ENCODE measurements around the gene OSBPL2.

OSBPL2 gene

GRCh38 chr20:62237801-62238568, at the start of gene OSBPL2:
Gene OSBPL2 (plus strand): TSS chr20:62238521. CDS start chr20:62256185, 17,664 bp downstream.
- peak within 1 kb of the TSS; percentile 73 to 75 for H3K9ac ChIP-seq (ENCODE audit: low read length in 2 of 2)
- peaks cover 22% of the 10 kb centered on the region for H3K4me1 ChIP-seq (ENCODE audit: control insufficient read depth, insufficient read depth, low read length)
- peaks cover 5 to 10% of the 10 kb centered on the region in 2 donors for H3K27me3 ChIP-seq (ENCODE audit: control insufficient read depth in 1 of 2, insufficient read depth in 2 of 2, low read length in 2 of 2)
- peak within 1 kb of the TSS; percentile 71 to 85 for H3K4me3 ChIP-seq (ENCODE audit: low read length in 2 of 2)
- peak within 1 kb of the TSS; percentile 37 for H3K27ac ChIP-seq (ENCODE audit: low read length)
- peaks cover 0 to 4% of the 10 kb centered on the region in 2 donors for H3K36me3 ChIP-seq (ENCODE audit: control insufficient read depth in 2 of 2, insufficient read depth in 2 of 2, low read length in 2 of 2)
- H3K9me3 ChIP-seq (ENCODE audit: control insufficient read depth in 2 of 2, low read length in 2 of 2) = no peaks in the 10 kb centered on the region

- Histone ChIP-seq H3K4me3 (ENCODE audit: low read length in 2 of 2) (no peak overlapping the region), H3K9ac (ENCODE audit: low read length in 2 of 2) (no peak overlapping the region), H3K27ac (ENCODE audit: low read length) (no peak overlapping the region), H3K36me3 (ENCODE audit: control insufficient read depth in 2 of 2, insufficient read depth in 2 of 2, low read length in 2 of 2) (peaks cover 7 to 12% of the 10 kb centered on the region in 2 donors), H3K27me3 (ENCODE audit: control insufficient read depth in 1 of 2, insufficient read depth in 2 of 2, low read length in 2 of 2) (no peaks in the 10 kb centered on the region), H3K9me3 (ENCODE audit: control insufficient read depth in 2 of 2, low read length in 2 of 2) (no peaks in the 10 kb centered on the region), H3K4me1 (ENCODE audit: control insufficient read depth, insufficient read depth, low read length) (no peaks in the 10 kb centered on the region)
Observed at GRCh38 chr20:62190639-62191411, 47.5 kb upstream of the OSBPL2 start.

DNA sequence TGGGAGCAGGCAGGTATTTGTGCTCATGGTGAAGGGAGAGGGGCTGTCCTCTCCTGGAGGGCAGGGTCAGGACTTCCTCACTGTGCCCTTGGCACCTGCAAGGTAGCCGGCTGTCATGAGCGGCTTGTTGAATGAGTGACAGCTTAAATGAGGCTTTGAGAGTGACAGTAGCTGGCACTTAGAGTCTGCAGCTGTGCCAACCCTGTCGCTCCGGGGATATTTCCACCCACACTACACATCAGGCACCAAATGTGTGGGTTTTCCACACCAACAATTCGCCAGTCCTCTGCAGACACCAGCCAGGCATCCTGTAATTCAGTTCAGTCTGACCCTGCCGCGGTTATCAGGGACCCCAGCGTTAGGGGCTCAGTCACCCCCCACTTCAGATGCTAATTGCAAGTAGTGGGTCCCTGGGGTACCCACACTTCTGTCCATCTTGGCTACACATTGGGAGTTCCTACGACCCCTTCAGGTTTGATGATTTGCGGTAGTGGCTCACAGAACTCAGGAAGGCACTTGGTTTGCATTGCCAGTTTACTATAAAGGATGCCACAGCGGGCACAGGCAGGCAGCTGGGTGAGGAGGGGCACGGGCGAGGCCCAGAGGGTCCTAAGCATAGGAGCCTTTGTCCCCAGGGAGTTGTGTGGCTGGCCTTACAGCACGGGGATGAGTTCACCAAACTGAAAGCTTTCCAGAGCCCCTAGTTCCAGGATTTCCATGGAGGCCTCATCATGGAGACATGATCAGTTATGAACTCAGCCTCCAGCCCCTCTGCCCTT, 46.4 kb upstream of the OSBPL2 start:
- H3K4me3 ChIP-seq (ENCODE audit: low read length in 2 of 2) = no peak overlapping the region
- no peaks in the 10 kb centered on the region for H3K9me3 ChIP-seq (ENCODE audit: control insufficient read depth in 2 of 2, low read length in 2 of 2)
- no peak overlapping the region for H3K27ac ChIP-seq (ENCODE audit: low read length)
- H3K27me3 ChIP-seq (ENCODE audit: control insufficient read depth in 1 of 2, insufficient read depth in 2 of 2, low read length in 2 of 2) = no peaks in the 10 kb centered on the region
- H3K4me1 ChIP-seq (ENCODE audit: control insufficient read depth, insufficient read depth, low read length) = no peaks in the 10 kb centered on the region
- no peak overlapping the region for H3K9ac ChIP-seq (ENCODE audit: low read length in 2 of 2)
- peaks cover 7 to 12% of the 10 kb centered on the region in 2 donors for H3K36me3 ChIP-seq (ENCODE audit: control insufficient read depth in 2 of 2, insufficient read depth in 2 of 2, low read length in 2 of 2)

GRCh38 chr20:62192635-62193034, 45.7 kb upstream of the OSBPL2 start:
- H3K4me1 ChIP-seq (ENCODE audit: control insufficient read depth, insufficient read depth, low read length) = no peaks in the 10 kb centered on the region
- H3K9ac ChIP-seq (ENCODE audit: low read length in 2 of 2) = no peak overlapping the region
- H3K36me3 ChIP-seq (ENCODE audit: control insufficient read depth in 2 of 2, insufficient read depth in 2 of 2, low read length in 2 of 2) = peaks cover 10 to 16% of the 10 kb centered on the region in 2 donors
- H3K27me3 ChIP-seq (ENCODE audit: control insufficient read depth in 1 of 2, insufficient read depth in 2 of 2, low read length in 2 of 2) = no peaks in the 10 kb centered on the region
- H3K27ac ChIP-seq (ENCODE audit: low read length) = no peak overlapping the region
- H3K9me3 ChIP-seq (ENCODE audit: control insufficient read depth in 2 of 2, low read length in 2 of 2) = no peaks in the 10 kb centered on the region
- no peak overlapping the region for H3K4me3 ChIP-seq (ENCODE audit: low read length in 2 of 2)

DNA sequence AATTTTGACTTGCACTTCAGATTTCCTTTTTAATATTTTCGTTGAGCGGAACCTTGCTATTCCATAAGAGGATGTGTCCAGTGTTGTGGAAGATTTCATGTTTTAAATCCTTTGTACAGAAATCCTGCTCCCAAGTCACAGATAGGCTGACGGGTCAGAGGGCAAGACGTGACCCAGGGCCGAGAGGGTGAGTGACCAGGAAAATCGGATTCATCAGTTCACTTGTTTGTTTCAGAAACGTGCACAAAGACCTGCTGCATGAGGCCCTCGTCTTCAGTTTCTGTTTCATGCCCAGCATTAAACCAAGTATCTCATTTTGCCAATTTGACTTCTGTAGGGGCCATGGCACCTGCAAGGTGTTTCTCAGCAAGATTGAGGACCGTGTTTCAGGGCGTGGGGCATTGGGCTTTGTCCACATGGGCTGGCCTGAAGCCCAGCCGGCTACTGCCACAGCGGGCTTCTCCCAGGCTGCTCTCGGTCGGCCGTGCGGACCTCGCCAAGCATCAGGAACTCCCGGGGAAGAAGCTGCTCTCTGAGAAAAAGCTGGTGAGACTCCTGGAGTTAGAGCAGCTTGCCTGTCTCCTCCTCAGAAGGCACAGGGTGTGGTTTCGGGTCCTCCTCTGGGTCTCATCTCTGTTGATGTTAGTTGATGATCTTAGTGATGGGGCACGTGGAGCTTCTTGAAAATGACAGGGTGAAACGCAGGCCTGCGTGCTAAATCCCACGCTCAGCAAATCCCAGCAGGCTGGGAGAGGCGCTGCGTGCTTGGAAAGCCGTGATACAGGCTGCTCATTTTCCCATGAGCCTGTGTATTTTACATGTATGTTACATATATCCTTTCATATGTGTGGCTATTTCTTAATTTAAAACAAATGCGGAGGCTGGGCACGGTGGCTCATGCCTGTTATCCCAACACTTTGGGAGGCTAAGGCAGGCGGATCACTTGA, 45.0 kb upstream of the OSBPL2 start:
- Histone ChIP-seq H3K27me3 (ENCODE audit: control insufficient read depth in 1 of 2, insufficient read depth in 2 of 2, low read length in 2 of 2) (no peaks in the 10 kb centered on the region), H3K4me1 (ENCODE audit: control insufficient read depth, insufficient read depth, low read length) (no peaks in the 10 kb centered on the region), H3K9ac (ENCODE audit: low read length in 2 of 2) (no peak overlapping the region), H3K27ac (ENCODE audit: low read length) (no peak overlapping the region), H3K36me3 (ENCODE audit: control insufficient read depth in 2 of 2, insufficient read depth in 2 of 2, low read length in 2 of 2) (peaks cover 17 to 23% of the 10 kb centered on the region in 2 donors), H3K9me3 (ENCODE audit: control insufficient read depth in 2 of 2, low read length in 2 of 2) (no peaks in the 10 kb centered on the region), H3K4me3 (ENCODE audit: low read length in 2 of 2) (no peak overlapping the region)

- H3K4me3 ChIP-seq (ENCODE audit: low read length in 2 of 2) = no peak overlapping the region
- H3K9me3 ChIP-seq (ENCODE audit: control insufficient read depth in 2 of 2, low read length in 2 of 2) = no peaks in the 10 kb centered on the region
- peaks cover 26 to 34% of the 10 kb centered on the region in 2 donors for H3K36me3 ChIP-seq (ENCODE audit: control insufficient read depth in 2 of 2, insufficient read depth in 2 of 2, low read length in 2 of 2)
- no peak overlapping the region for H3K9ac ChIP-seq (ENCODE audit: low read length in 2 of 2)
- no peaks in the 10 kb centered on the region for H3K27me3 ChIP-seq (ENCODE audit: control insufficient read depth in 1 of 2, insufficient read depth in 2 of 2, low read length in 2 of 2)
- no peak overlapping the region for H3K27ac ChIP-seq (ENCODE audit: low read length)
- no peaks in the 10 kb centered on the region for H3K4me1 ChIP-seq (ENCODE audit: control insufficient read depth, insufficient read depth, low read length)
Observed at GRCh38 chr20:62195075-62195405, 43.3 kb upstream of the OSBPL2 start.

GRCh38 chr20:62195736-62196135, 42.6 kb upstream of the OSBPL2 start:
- Histone ChIP-seq H3K27me3 (ENCODE audit: control insufficient read depth in 1 of 2, insufficient read depth in 2 of 2, low read length in 2 of 2) (no peaks in the 10 kb centered on the region), H3K4me3 (ENCODE audit: low read length in 2 of 2) (no peak overlapping the region), H3K4me1 (ENCODE audit: control insufficient read depth, insufficient read depth, low read length) (no peaks in the 10 kb centered on the region), H3K9ac (ENCODE audit: low read length in 2 of 2) (no peak overlapping the region), H3K27ac (ENCODE audit: low read length) (no peak overlapping the region), H3K36me3 (ENCODE audit: control insufficient read depth in 2 of 2, insufficient read depth in 2 of 2, low read length in 2 of 2) (peaks cover 33 to 41% of the 10 kb centered on the region in 2 donors), H3K9me3 (ENCODE audit: control insufficient read depth in 2 of 2, low read length in 2 of 2) (no peaks in the 10 kb centered on the region)

GRCh38 chr20:62196286-62196685, 42.0 kb upstream of the OSBPL2 start:
- Histone ChIP-seq H3K27ac (ENCODE audit: low read length) (no peak overlapping the region), H3K9me3 (ENCODE audit: control insufficient read depth in 2 of 2, low read length in 2 of 2) (no peaks in the 10 kb centered on the region), H3K36me3 (ENCODE audit: control insufficient read depth in 2 of 2, insufficient read depth in 2 of 2, low read length in 2 of 2) (peaks cover 37 to 46% of the 10 kb centered on the region in 2 donors), H3K4me3 (ENCODE audit: low read length in 2 of 2) (no peak overlapping the region), H3K27me3 (ENCODE audit: control insufficient read depth in 1 of 2, insufficient read depth in 2 of 2, low read length in 2 of 2) (no peaks in the 10 kb centered on the region), H3K4me1 (ENCODE audit: control insufficient read depth, insufficient read depth, low read length) (no peaks in the 10 kb centered on the region), H3K9ac (ENCODE audit: low read length in 2 of 2) (no peak overlapping the region)

- Histone ChIP-seq H3K27me3 (ENCODE audit: control insufficient read depth in 1 of 2, insufficient read depth in 2 of 2, low read length in 2 of 2) (no peaks in the 10 kb centered on the region), H3K9me3 (ENCODE audit: control insufficient read depth in 2 of 2, low read length in 2 of 2) (no peaks in the 10 kb centered on the region), H3K36me3 (ENCODE audit: control insufficient read depth in 2 of 2, insufficient read depth in 2 of 2, low read length in 2 of 2) (peaks cover 44 to 55% of the 10 kb centered on the region in 2 donors), H3K4me3 (ENCODE audit: low read length in 2 of 2) (no peak overlapping the region), H3K4me1 (ENCODE audit: control insufficient read depth, insufficient read depth, low read length) (no peaks in the 10 kb centered on the region), H3K9ac (ENCODE audit: low read length in 2 of 2) (no peak overlapping the region), H3K27ac (ENCODE audit: low read length) (no peak overlapping the region)
Observed at GRCh38 chr20:62197311-62197710, 41.0 kb upstream of the OSBPL2 start.

- Histone ChIP-seq H3K27ac (ENCODE audit: low read length) (no peak overlapping the region), H3K4me3 (ENCODE audit: low read length in 2 of 2) (no peak overlapping the region), H3K36me3 (ENCODE audit: control insufficient read depth in 2 of 2, insufficient read depth in 2 of 2, low read length in 2 of 2) (peaks cover 44 to 55% of the 10 kb centered on the region in 2 donors), H3K9ac (ENCODE audit: low read length in 2 of 2) (no peak overlapping the region), H3K9me3 (ENCODE audit: control insufficient read depth in 2 of 2, low read length in 2 of 2) (no peaks in the 10 kb centered on the region), H3K4me1 (ENCODE audit: control insufficient read depth, insufficient read depth, low read length) (no peaks in the 10 kb centered on the region), H3K27me3 (ENCODE audit: control insufficient read depth in 1 of 2, insufficient read depth in 2 of 2, low read length in 2 of 2) (no peaks in the 10 kb centered on the region)
Observed at GRCh38 chr20:62197801-62198200, 40.5 kb upstream of the OSBPL2 start.

Data from stomach smooth muscle (tissue), 2 donors.